HepG2 (cell line): ENCODE measurements around the gene CEBPB. TPM values are rescaled to one million over a fixed set of nuclear protein-coding genes. Genes with fewer than 3 reads are reported as not detected.

ENCODE experiments used
- CENPT ChIP-seq: sonication (generic); formaldehyde crosslinking; IDR thresholded peaks from 2 replicates; pipeline ENCODE4 v1.8.0; 2022; ENCODE audit warnings: low read depth, mild to moderate bottlenecking, moderate library complexity, missing genetic modification reagents
- CSRNP1 ChIP-seq: sonication (generic); formaldehyde crosslinking; IDR thresholded peaks from 2 replicates; pipeline ENCODE4 v1.8.1; 2023; ENCODE audit warnings: mild to moderate bottlenecking, missing genetic modification reagents
- GMEB2 ChIP-seq: IDR thresholded peaks from 2 replicates; pipeline ENCODE4 v1.6.1; 2016; ENCODE audit warnings: missing biosample characterization, missing genetic modification reagents, low read depth
- HOXA3 ChIP-seq: sonication (generic); formaldehyde crosslinking; IDR thresholded peaks from 2 replicates; pipeline ENCODE4 v1.5.0; 2020; ENCODE audit warnings: missing genetic modification reagents
- SPEN ChIP-seq: sonication (generic); formaldehyde crosslinking; IDR thresholded peaks from 2 replicates; pipeline ENCODE4 v1.5.1; 2020; ENCODE audit warnings: low read depth, mild to moderate bottlenecking, missing genetic modification reagents
- ZBTB26 ChIP-seq: IDR thresholded peaks from 2 replicates; pipeline ENCODE4 v1.6.1; 2016; ENCODE audit warnings: missing compliant biosample characterization, missing genetic modification reagents, borderline replicate concordance
- ZBTB38 ChIP-seq: sonication (generic); formaldehyde crosslinking; IDR thresholded peaks from 2 replicates; pipeline ENCODE4 v1.5.1; 2020; ENCODE audit warnings: mild to moderate bottlenecking, missing genetic modification reagents
- ZNF20 ChIP-seq: sonication (generic); formaldehyde crosslinking; IDR thresholded peaks from 2 replicates; pipeline ENCODE4 v1.4.0; 2020; ENCODE audit warnings: mild to moderate bottlenecking, moderate library complexity, missing genetic modification reagents
- ZNF407 ChIP-seq: sonication (generic); formaldehyde crosslinking; IDR thresholded peaks from one replicate; pipeline ENCODE4 v1.5.1; 2020; ENCODE audit warnings: mild to moderate bottlenecking, missing genetic modification reagents; ENCODE audit errors: not compliant biosample characterization
- ZNF570 ChIP-seq: sonication (generic); formaldehyde crosslinking; IDR thresholded peaks from 2 replicates; pipeline ENCODE4 v1.4.0; 2020; ENCODE audit warnings: mild to moderate bottlenecking, missing genetic modification reagents, borderline replicate concordance
- ZNF619 ChIP-seq: sonication (generic); formaldehyde crosslinking; IDR thresholded peaks from 2 replicates; pipeline ENCODE4 v1.4.0; 2020; ENCODE audit warnings: mild to moderate bottlenecking, missing genetic modification reagents
- ZNF784 ChIP-seq: sonication (generic); formaldehyde crosslinking; IDR thresholded peaks from 2 replicates; pipeline ENCODE4 v1.5.1; 2020; ENCODE audit warnings: missing genetic modification reagents, mild to moderate bottlenecking, borderline replicate concordance
- ZNF841 ChIP-seq: sonication (generic); formaldehyde crosslinking; IDR thresholded peaks from 2 replicates; pipeline ENCODE4 v1.8.1; 2023; ENCODE audit warnings: missing genetic modification reagents, borderline replicate concordance
- ZNF891 ChIP-seq: sonication (generic); formaldehyde crosslinking; IDR thresholded peaks from 2 replicates; pipeline ENCODE4 v1.5.0; 2020; ENCODE audit warnings: mild to moderate bottlenecking, missing genetic modification reagents
- polyA plus RNA-seq, 8 experiments: library from polyadenylated mRNA; depleted of rRNA in 3 of 8; stranded (reverse) in 7 of 8; unstranded in 1 of 8; fragments of >200 nt; fragmentation: Illumina TruSeq in 4 of 8; extraction: Trizol in 4 of 8; gene quantifications; 2 replicates each; pipeline versions ENCODE4 v1.2.1 to v1.2.3, GENCODE V29; 2011 to 2016; ENCODE audit warnings: low read depth in 4 of 8, missing spikeins in 1 of 8, mixed read lengths in 1 of 8; ENCODE audit not compliant: insufficient read depth in 1 of 8
- total RNA-seq, 5 experiments: library from RNA; depleted of rRNA; stranded (reverse); fragments of >200 nt; fragmentation: Illumina TruSeq; extraction: Trizol; gene quantifications; 2 replicates each; pipeline ENCODE4 v1.2.3, GENCODE V29; 2016; ENCODE audit warnings: low read depth in 1 of 5

CEBPB gene
- total and polyA plus RNA-seq, 2 of the 13 experiments (the other 11 are each of a cell fraction or from before 2014, with no cell fraction given): 18.5 to 28.2 TPM

- TF ChIP-seq ZNF784 (CRISPR knock-in tag) (no peak), HOXA3 (0 out of 2 replicates have a peak, but pooled peaks have one; percentile 8), SPEN (CRISPR knock-in tag) (no peak), ZNF891 (CRISPR knock-in tag) (no peak), CENPT (peak; percentile 84; the same call in 1 of the 2 replicates), ZNF20 (CRISPR knock-in tag) (no peak), ZBTB26 (CRISPR knock-in tag) (no peak), ZNF841 (CRISPR knock-in tag) (no peak), CSRNP1 (CRISPR knock-in tag) (no peak), ZBTB38 (CRISPR knock-in tag) (no peak; the same call in 1 of the 2 replicates), ZNF619 (CRISPR knock-in tag) (no peak), ZNF570 (CRISPR knock-in tag) (no peak), ZNF407 (CRISPR knock-in tag) (no peak), GMEB2 (CRISPR knock-in tag) (no peak)
Observed at GRCh38 chr20:50189681-50190250, 864 bp upstream of the CEBPB start (continued).
